Neural progenitor cell (in vitro differentiated cells): ENCODE results near the gene TRIM28. TPM values are rescaled to one million over a fixed set of nuclear protein-coding genes. Genes with fewer than 3 reads are reported as not detected.
A peak's percentile ranks its signal among the peaks of the same experiment; 100 is the strongest.

ENCODE experiments used
- DNase-seq: peaks from one replicate; pipeline ENCODE4 v3.0.0-alpha.2; 2016; ENCODE audit warnings: low spot score
- H2AFZ ChIP-seq: fragments of 200-600 bp; sonication (generic); replicated peaks from 2 replicates; pipeline ENCODE4 v1.6.1; 2016; ENCODE audit warnings: antibody characterized with exemption
- H3F3A ChIP-seq: fragments of 200-600 bp; sonication (generic); 2 replicates; pipeline ENCODE4 v1.6.1; 2016; ENCODE audit warnings: antibody characterized with exemption, low read depth
- H3K27ac ChIP-seq: fragments of 200-600 bp; sonication (generic); 2 replicates; pipeline ENCODE4 v1.5.1; 2016; ENCODE audit warnings: mild to moderate bottlenecking
- H3K27me3 ChIP-seq: fragments of 200-600 bp; sonication (generic); 2 replicates; pipeline ENCODE4 v1.6.1; 2016; ENCODE audit warnings: mild to moderate bottlenecking, moderate library complexity
- H3K36me3 ChIP-seq: fragments of 200-600 bp; sonication (generic); 2 replicates; pipeline ENCODE4 v1.5.1; 2016
- H3K4me1 ChIP-seq: fragments of 200-600 bp; sonication (generic); 2 replicates; pipeline ENCODE4 v1.6.1; 2016; ENCODE audit warnings: mixed run types
- H3K4me2 ChIP-seq: fragments of 200-600 bp; sonication (generic); 2 replicates; pipeline ENCODE4 v1.6.1; 2016
- H3K4me3 ChIP-seq: fragments of 200-600 bp; sonication (generic); 2 replicates; pipeline ENCODE4 v1.5.1; 2016
- H3K79me2 ChIP-seq: fragments of 200-600 bp; sonication (generic); 2 replicates; pipeline ENCODE4 v1.6.1; 2016; ENCODE audit warnings: low read depth
- H3K9ac ChIP-seq: fragments of 200-600 bp; sonication (generic); 2 replicates; pipeline ENCODE4 v1.6.1; 2016
- H3K9me3 ChIP-seq: fragments of 200-600 bp; sonication (generic); 2 replicates; pipeline ENCODE4 v1.5.1; 2016; ENCODE audit warnings: low read depth
- H4K20me1 ChIP-seq: fragments of 200-600 bp; sonication (generic); 2 replicates; pipeline ENCODE4 v1.6.1; 2016; ENCODE audit warnings: low read depth
- H3K27ac Mint-ChIP-seq: 3 replicates; pipeline ENCODE4 v1.8.0; 2021; ENCODE audit warnings: mixed read lengths
- H3K27me3 Mint-ChIP-seq: 2 replicates; pipeline ENCODE4 v1.8.0; 2022; ENCODE audit warnings: low read depth, mild to moderate bottlenecking, inconsistent platforms, moderate library complexity, mixed read lengths; ENCODE audit not compliant: insufficient read depth
- H3K36me3 Mint-ChIP-seq: 3 replicates; pipeline ENCODE4 v1.8.0; 2021; ENCODE audit warnings: mixed read lengths
- H3K4me1 Mint-ChIP-seq: 3 replicates; pipeline ENCODE4 v1.8.0; 2021; ENCODE audit warnings: mixed read lengths
- H3K4me3 Mint-ChIP-seq: 3 replicates; pipeline ENCODE4 v1.8.0; 2021; ENCODE audit warnings: mild to moderate bottlenecking, moderate library complexity, mixed read lengths
- H3K9me3 Mint-ChIP-seq: 3 replicates; pipeline ENCODE4 v1.8.0; 2020; ENCODE audit warnings: mixed read lengths
- EZH2 ChIP-seq: fragments of 200-600 bp; sonication (generic); IDR thresholded peaks from 2 replicates; pipeline ENCODE4 v1.6.1; 2017; ENCODE audit warnings: antibody characterized with exemption, mild to moderate bottlenecking, moderate library complexity
- EZH2phosphoT487 ChIP-seq: fragments of 200-600 bp; sonication (generic); IDR thresholded peaks from 2 replicates; pipeline ENCODE4 v1.6.1; 2017; ENCODE audit warnings: antibody characterized with exemption
- total RNA-seq: library from RNA; depleted of rRNA; stranded (reverse); fragments of >200 nt; gene quantifications from 2 replicates; pipeline ENCODE4 v1.2.3, GENCODE V29; 2015; ENCODE audit warnings: low replicate concordance
- TF ChIP-seq, protein P1 (sequence below): fragments of 200-600 bp; sonication (generic); IDR thresholded peaks from 2 replicates; pipeline ENCODE4 v1.5.1; 2017; ENCODE audit warnings: antibody characterized with exemption, mild to moderate bottlenecking

TRIM28 gene
- total RNA-seq, 1 donor from 2014 or later: 390 TPM

- Mint-ChIP-seq H3K27me3 (peaks cover 20% of the 10 kb centered on the region), H3K27ac (peak overlapping the region; percentile 69), H3K9me3 (no peaks in the 10 kb centered on the region), H3K4me3 (peak overlapping the region; percentile 99), H3K36me3 (peaks cover 29% of the 10 kb centered on the region), H3K4me1 (peaks cover 21% of the 10 kb centered on the region)
- Histone ChIP-seq H3K27ac (no peak overlapping the region), H3K4me3 (peak overlapping the region; percentile 99), H3K4me2 (peak overlapping the region; percentile 99), H2AFZ (no peak overlapping the region), H3K9ac (peak overlapping the region; percentile 91), H3K4me1 (peaks cover 12% of the 10 kb centered on the region), H3K79me2 (peaks cover 51% of the 10 kb centered on the region), H3F3A (peaks cover 59% of the 10 kb centered on the region), H4K20me1 (peaks cover 58% of the 10 kb centered on the region), H3K9me3 (no peaks in the 10 kb centered on the region), H3K27me3 (peaks cover 26% of the 10 kb centered on the region), H3K36me3 (no peaks in the 10 kb centered on the region)
- peak; percentile 42 for DNase-seq
- TF ChIP-seq, protein P1, sequence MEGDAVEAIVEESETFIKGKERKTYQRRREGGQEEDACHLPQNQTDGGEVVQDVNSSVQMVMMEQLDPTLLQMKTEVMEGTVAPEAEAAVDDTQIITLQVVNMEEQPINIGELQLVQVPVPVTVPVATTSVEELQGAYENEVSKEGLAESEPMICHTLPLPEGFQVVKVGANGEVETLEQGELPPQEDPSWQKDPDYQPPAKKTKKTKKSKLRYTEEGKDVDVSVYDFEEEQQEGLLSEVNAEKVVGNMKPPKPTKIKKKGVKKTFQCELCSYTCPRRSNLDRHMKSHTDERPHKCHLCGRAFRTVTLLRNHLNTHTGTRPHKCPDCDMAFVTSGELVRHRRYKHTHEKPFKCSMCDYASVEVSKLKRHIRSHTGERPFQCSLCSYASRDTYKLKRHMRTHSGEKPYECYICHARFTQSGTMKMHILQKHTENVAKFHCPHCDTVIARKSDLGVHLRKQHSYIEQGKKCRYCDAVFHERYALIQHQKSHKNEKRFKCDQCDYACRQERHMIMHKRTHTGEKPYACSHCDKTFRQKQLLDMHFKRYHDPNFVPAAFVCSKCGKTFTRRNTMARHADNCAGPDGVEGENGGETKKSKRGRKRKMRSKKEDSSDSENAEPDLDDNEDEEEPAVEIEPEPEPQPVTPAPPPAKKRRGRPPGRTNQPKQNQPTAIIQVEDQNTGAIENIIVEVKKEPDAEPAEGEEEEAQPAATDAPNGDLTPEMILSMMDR: no peak
- TF ChIP-seq EZH2phosphoT487 (no peak), EZH2 (no peak)
These were observed 1.6 kb downstream of the TRIM28 start for GRCh38 chr19:58545286-58546018.

GRCh38 chr19:58546019-58546530, 2.2 kb downstream of the TRIM28 start:
- no peaks in the 10 kb centered on the region for H3K36me3 ChIP-seq
- Mint-ChIP-seq H3K9me3 (no peaks in the 10 kb centered on the region), H3K27ac (peak overlapping the region; percentile 29), H3K4me3 (peak overlapping the region; percentile 99), H3K27me3 (peaks cover 20% of the 10 kb centered on the region), H3K4me1 (peaks cover 21% of the 10 kb centered on the region), H3K36me3 (peaks cover 31% of the 10 kb centered on the region)
- TF ChIP-seq, protein P1: no peak
- TF ChIP-seq EZH2phosphoT487 (no peak), EZH2 (no peak)
- peaks cover 65% of the 10 kb centered on the region for H3F3A ChIP-seq
- peaks cover 20% of the 10 kb centered on the region for H3K27me3 ChIP-seq
- H4K20me1 ChIP-seq: peaks cover 64% of the 10 kb centered on the region
- H3K4me2 ChIP-seq: peak overlapping the region; percentile 99
- H3K4me1 ChIP-seq: peaks cover 12% of the 10 kb centered on the region
- H3K9me3 ChIP-seq: no peaks in the 10 kb centered on the region
- H3K27ac ChIP-seq: no peak overlapping the region
- H3K4me3 ChIP-seq: peak overlapping the region; percentile 99
- no peak overlapping the region for H2AFZ ChIP-seq
- peaks cover 51% of the 10 kb centered on the region for H3K79me2 ChIP-seq
- no peak for DNase-seq
- peak overlapping the region; percentile 91 for H3K9ac ChIP-seq

DNA sequence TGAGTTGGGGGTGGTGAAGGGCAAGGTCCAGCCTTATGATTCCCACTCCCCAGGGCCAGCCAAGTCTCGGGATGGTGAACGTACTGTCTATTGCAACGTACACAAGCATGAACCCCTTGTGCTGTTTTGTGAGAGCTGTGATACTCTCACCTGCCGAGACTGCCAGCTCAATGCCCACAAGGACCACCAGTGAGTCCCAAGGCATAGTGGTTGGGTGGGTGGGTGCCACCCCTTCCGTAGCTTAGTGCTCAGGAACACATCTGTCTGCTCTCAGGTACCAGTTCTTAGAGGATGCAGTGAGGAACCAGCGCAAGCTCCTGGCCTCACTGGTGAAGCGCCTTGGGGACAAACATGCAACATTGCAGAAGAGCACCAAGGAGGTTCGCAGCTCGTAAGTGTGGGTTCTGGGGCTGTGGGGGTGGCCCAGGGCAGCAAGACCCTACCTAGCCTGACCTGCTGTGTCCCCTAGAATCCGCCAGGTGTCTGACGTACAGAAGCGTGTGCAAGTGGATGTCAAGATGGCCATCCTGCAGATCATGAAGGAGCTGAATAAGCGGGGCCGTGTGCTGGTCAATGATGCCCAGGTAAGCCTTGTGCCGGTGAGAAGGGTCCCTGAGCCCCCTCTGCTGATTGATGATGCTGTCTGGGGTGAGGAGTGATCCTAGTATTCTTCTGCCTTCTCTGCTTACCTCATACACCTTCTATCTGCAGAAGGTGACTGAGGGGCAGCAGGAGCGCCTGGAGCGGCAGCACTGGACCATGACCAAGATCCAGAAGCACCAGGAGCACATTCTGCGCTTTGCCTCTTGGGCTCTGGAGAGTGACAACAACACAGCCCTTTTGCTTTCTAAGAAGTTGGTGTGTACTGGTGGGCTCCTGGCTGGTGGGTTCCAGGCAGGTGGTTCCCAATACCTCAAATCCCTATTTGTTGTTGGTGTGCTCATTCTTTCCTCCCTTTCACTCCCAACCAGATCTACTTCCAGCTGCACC, 3.8 kb downstream of the TRIM28 start:
- Mint-ChIP-seq H3K9me3 (no peaks in the 10 kb centered on the region), H3K27me3 (peaks cover 20% of the 10 kb centered on the region), H3K27ac (no peak overlapping the region), H3K36me3 (peaks cover 36% of the 10 kb centered on the region), H3K4me3 (no peak overlapping the region), H3K4me1 (peaks cover 23% of the 10 kb centered on the region)
- Histone ChIP-seq H3K79me2 (peaks cover 54% of the 10 kb centered on the region), H3K4me1 (peaks cover 12% of the 10 kb centered on the region), H3K36me3 (no peaks in the 10 kb centered on the region), H3F3A (peaks cover 81% of the 10 kb centered on the region), H4K20me1 (peaks cover 69% of the 10 kb centered on the region), H3K9ac (no peak overlapping the region), H3K4me3 (no peak overlapping the region), H3K4me2 (no peak overlapping the region), H3K27ac (no peak overlapping the region), H3K9me3 (no peaks in the 10 kb centered on the region), H2AFZ (no peak overlapping the region), H3K27me3 (peaks cover 5% of the 10 kb centered on the region)
- DNase-seq: no peak
- no peak for TF ChIP-seq EZH2phosphoT487
- TF ChIP-seq, protein P1: no peak
- no peak for TF ChIP-seq EZH2
